Right forelimb (tissue), 1 donor: ENCODE results near the gene COL24A1.

Source experiments
- DNase-seq: peaks from one replicate; pipeline ENCODE4 v3.0.0-alpha.2; 2018

The COL24A1 gene

GRCh38 chr1:86156566-86157455 is at the start of gene COL24A1:
TSS of gene COL24A1 (minus strand) at chr1:86156772. CDS start at chr1:86156396, 376 bp downstream.
- peak; percentile 84 for DNase-seq

DNA sequence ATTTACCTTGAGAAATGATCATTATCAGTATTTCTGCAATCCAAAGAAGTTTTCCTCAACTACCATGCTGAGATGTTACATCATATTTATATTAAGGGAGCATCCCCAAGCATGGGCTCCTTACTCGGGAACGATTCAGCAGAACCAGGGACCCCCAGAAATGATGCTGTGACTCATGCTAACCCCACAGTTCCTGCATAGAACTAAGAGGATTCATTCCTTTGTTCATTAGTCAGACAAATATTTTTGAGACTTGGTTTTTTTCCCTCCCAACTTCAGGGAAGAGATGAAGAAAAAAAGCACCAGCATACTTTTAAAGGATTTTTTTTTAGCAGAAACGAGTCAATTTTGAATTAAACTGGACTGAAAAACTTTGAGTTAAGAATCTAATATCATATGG is 49.2 kb upstream of the COL24A1 start:
- DNase-seq: no peak

GRCh38 chr1:86202552-86203340 is 46.2 kb upstream of the COL24A1 start:
- no peak for DNase-seq

DNA sequence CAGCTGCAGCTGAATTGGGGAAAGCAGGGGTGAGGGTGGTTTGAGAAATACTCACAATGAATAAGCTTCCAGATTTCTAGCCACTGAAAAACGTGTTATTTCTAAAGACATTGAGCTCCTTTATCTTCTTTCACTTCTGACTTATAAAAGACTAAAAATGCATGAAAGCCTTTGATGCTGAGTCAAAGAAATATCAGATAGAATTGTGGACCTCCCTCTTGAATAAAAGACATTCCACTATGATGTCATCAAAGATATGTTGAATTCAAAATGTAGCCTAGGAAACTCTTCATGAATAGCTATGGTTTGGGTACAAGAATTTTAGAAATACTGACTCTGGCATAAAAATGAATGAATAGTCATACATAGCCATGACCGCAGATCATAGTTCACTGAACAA is 44.7 kb upstream of the COL24A1 start:
- no peak for DNase-seq

DNA sequence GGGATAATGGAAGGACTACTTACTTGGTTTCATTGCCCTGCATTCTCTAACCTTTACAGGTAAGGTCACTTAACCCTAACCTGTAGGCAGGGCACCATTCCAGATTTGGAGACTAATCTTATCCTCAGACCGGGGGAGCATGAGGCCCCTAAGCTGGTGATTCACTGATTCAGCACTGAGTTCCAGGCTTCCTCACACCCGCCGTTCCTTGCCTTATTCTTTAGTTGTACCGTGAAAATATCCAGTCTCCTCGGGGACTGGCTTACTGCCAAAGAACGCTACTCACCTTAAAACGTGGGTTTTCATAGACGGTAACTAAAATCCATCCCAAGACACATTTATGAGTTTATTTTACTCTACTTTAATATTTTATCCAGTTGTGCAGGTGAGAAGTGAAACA is 44.3 kb upstream of the COL24A1 start:
- no peak for DNase-seq

- no peak for DNase-seq
Measured at GRCh38 chr1:86197206-86197855, 40.8 kb upstream of the COL24A1 start.

GRCh38 chr1:86195281-86195680 is 38.7 kb upstream of the COL24A1 start:
- DNase-seq: no peak

DNA sequence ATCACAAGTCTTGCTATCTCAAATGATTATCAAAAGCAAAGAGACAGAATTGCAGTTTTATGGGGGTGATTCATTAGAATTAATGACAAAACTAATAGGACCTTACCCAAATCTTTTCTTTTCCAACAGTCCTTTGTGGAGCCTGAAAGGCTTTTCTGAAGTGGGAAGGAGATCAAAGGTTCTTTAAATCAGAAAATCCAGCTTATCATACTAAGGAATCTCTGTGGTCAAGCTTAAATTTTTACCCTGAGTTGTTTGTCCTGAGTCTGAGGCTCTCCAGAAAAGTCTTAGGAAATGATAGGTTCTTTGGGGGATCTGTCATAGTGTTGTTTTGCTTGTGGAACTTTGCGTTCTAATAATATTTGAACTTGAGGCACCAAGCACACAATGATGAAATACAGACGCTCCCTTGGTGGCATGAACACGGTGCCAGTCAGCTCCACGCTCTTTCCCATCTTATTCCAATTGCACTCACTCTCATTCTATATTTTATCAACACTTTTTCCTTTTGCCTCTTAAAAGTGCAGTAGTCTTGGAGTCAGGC is 38.0 kb upstream of the COL24A1 start:
- DNase-seq: no peak

- DNase-seq: no peak
Measured at GRCh38 chr1:86192417-86192816, 35.8 kb upstream of the COL24A1 start.

GRCh38 chr1:86191958-86192357 is 35.4 kb upstream of the COL24A1 start:
- no peak for DNase-seq

- no peak for DNase-seq
Measured at GRCh38 chr1:86190873-86191272, 34.3 kb upstream of the COL24A1 start.

GRCh38 chr1:86184426-86184825 is 27.9 kb upstream of the COL24A1 start:
- no peak for DNase-seq

DNA sequence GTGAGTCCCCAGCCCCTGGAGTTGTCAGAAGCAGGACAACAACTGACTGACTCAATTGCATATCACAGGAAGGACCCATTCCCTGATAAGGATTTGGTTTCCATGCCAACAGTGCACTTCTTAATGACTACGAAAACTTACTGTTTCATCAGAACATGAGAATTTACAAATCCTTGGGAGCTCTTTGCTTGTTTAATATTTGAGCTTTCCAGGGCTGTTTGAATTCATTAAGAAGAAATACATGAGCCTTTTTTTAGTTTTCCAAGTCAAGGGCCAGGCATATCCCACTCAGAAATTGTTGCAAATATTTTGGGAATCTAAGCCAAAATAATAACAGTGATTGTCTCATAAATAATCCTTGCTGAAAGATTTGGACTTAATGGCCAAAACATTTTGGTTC is 27.2 kb upstream of the COL24A1 start:
- no peak for DNase-seq

GRCh38 chr1:86176226-86176625 is 19.7 kb upstream of the COL24A1 start:
- no peak for DNase-seq

- no peak for DNase-seq
Measured at GRCh38 chr1:86175756-86176155, 19.2 kb upstream of the COL24A1 start.

- DNase-seq: no peak
Measured at GRCh38 chr1:86169625-86170024, 13.1 kb upstream of the COL24A1 start.

GRCh38 chr1:86159800-86160199 is 3.2 kb upstream of the COL24A1 start:
- DNase-seq: no peak

GRCh38 chr1:86155807-86156565 is 586 bp downstream of the COL24A1 start:
- DNase-seq: peak; percentile 76

- DNase-seq: peak; percentile 71
Measured at GRCh38 chr1:86155051-86155806, 1.3 kb downstream of the COL24A1 start.

DNA sequence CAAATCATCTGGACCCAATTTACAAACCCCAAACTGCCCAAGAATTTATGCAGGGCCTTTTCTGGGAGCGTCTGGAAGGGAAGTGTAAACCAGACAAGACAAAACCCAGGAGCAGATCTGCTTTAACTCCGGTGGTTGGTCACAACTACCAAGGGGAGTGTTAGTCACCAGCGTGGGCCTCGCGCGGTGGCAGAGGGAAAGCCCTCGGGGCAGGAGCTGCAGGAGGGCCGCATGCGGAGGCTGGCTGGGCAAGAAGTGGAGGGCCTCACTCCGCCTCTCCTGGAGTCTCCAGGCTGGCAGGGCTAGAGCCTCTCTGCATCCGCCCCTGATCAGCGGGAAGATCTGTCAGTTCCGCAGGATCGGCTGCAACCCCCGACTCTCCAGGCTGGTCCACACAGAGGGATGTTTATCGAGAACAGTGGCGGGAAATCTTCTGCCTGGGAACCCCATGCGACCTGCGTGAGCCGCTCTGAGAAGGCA is 2.0 kb downstream of the COL24A1 start:
- no peak for DNase-seq

- no peak for DNase-seq
Measured at GRCh38 chr1:86153836-86154235, 2.7 kb downstream of the COL24A1 start.
